Fibroblast of lung (primary cell): Measurements from ENCODE around the gene FGF9. TPM values are rescaled to one million over a fixed set of nuclear protein-coding genes. Genes with fewer than 3 reads are reported as not detected.

ENCODE experiments used
- DNase-seq, 2 donors: peaks; one replicate each; pipeline versions ENCODE4 v3.0.0 to v3.0.0-alpha.2; 2010; ENCODE audit warnings: low read depth in 2 of 2
- H2AFZ ChIP-seq: 2 replicates; pipeline ENCODE4 v1.5.1; 2012; ENCODE audit warnings: low read length, control low read depth, inconsistent platforms
- H3K27ac ChIP-seq: 2 replicates; pipeline ENCODE4 v1.5.1; 2011; ENCODE audit warnings: low read length, control low read depth; ENCODE audit not compliant: insufficient read depth
- H3K27me3 ChIP-seq: 2 replicates; pipeline ENCODE4 v1.5.1; 2011; ENCODE audit warnings: mild to moderate bottlenecking, low read length; ENCODE audit not compliant: control insufficient read depth, insufficient read depth
- H3K36me3 ChIP-seq: 2 replicates; pipeline ENCODE4 v1.5.1; 2011; ENCODE audit warnings: low read length; ENCODE audit not compliant: control insufficient read depth, insufficient read depth
- H3K4me1 ChIP-seq: 2 replicates; pipeline ENCODE4 v1.5.1; 2011; ENCODE audit warnings: low read length; ENCODE audit not compliant: control insufficient read depth, insufficient read depth; ENCODE audit errors: extremely low read depth
- H3K4me2 ChIP-seq: 2 replicates; pipeline ENCODE4 v1.5.1; 2011; ENCODE audit warnings: low read length, control low read depth; ENCODE audit not compliant: insufficient read depth; ENCODE audit errors: extremely low read depth
- H3K4me3 ChIP-seq, 4 experiments: fragments of 200-600 bp in 1 of 4; sonication (generic) in 1 of 4; replicated peaks in 1 of 4; 2 replicates each; pipeline ENCODE4 v1.5.1; 2011 to 2016; ENCODE audit warnings: low read length in 4 of 4, low read depth in 3 of 4, mild to moderate bottlenecking in 3 of 4, control low read depth in 2 of 4, inconsistent platforms in 1 of 4, mixed read lengths in 1 of 4; ENCODE audit not compliant: insufficient read depth in 1 of 4; ENCODE audit errors: control extremely low read depth in 1 of 4
- H3K79me2 ChIP-seq: 2 replicates; pipeline ENCODE4 v1.5.1; 2012; ENCODE audit warnings: mild to moderate bottlenecking, low read length, inconsistent platforms; ENCODE audit not compliant: control insufficient read depth, insufficient read depth
- H3K9ac ChIP-seq: 2 replicates; pipeline ENCODE4 v1.5.1; 2011; ENCODE audit warnings: mild to moderate bottlenecking, low read length, control low read depth; ENCODE audit not compliant: insufficient read depth
- H3K9me3 ChIP-seq: 2 replicates; pipeline ENCODE4 v1.5.1; 2012; ENCODE audit warnings: low read depth, low read length; ENCODE audit not compliant: control insufficient read depth, insufficient read depth
- H4K20me1 ChIP-seq: 2 replicates; pipeline ENCODE4 v1.5.1; 2011; ENCODE audit warnings: low read length; ENCODE audit not compliant: control insufficient read depth, insufficient read depth; ENCODE audit errors: extremely low read depth
- EZH2 ChIP-seq: IDR thresholded peaks from 2 replicates; pipeline ENCODE4 v1.5.1; 2012; ENCODE audit warnings: low read length, control low read depth, mild to moderate bottlenecking; ENCODE audit errors: missing control alignments
- polyA plus RNA-seq, 2 donors: library from polyadenylated mRNA; depleted of rRNA in 1 of 2; stranded (reverse) in 1 of 2; unstranded in 1 of 2; fragments of >200 nt; gene quantifications; 2 replicates each; pipeline ENCODE4 v1.2.1, GENCODE V29; 2011 to 2012; ENCODE audit warnings: missing spikeins in 1 of 2
- total RNA-seq: library from RNA; depleted of rRNA; stranded (reverse); fragments of >200 nt; gene quantifications from 2 replicates; pipeline ENCODE4 v1.2.1, GENCODE V29; 2014
- TF ChIP-seq, protein P1 (sequence below), 2 donors: IDR thresholded peaks in 1 of 2; conservative IDR thresholded peaks in 1 of 2; 1 replicate in 1 of 2; 2 replicates in 1 of 2; pipeline ENCODE4 v1.5.1; 2011 to 2012; ENCODE audit warnings: low read length in 2 of 2, control low read depth in 1 of 2, inconsistent platforms in 1 of 2, low read depth in 1 of 2, mild to moderate bottlenecking in 1 of 2

Gene FGF9
- total and polyA plus RNA-seq, 2 donors (not counting 1 experiment from before 2014, with no cell fraction given), result 0.06 to 0.33 TPM

DNA sequence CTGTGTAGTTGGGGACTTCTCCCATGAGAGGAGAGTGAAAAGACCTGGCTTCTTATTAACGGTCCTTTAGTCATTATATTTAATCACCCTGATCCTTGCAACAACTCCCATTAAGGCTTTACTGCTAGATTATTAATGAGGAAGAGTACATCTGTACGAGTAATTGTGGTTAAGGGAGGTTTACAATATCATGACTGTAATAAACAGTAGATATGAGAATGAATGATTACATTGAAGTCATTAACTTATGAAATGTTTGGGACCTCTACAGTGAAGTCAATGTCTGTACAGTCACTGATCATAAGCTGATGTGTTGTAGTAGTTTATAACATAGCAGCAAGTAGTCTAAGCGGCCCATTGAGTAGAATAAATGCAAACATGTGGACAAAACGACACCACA lies 24.7 kb downstream of the FGF9 start:
- DNase-seq, result no peak

GRCh38 chr13:21696865-21697448 lies 26.1 kb downstream of the FGF9 start:
- Histone ChIP-seq H4K20me1 (no peaks in the 10 kb centered on the region), H3K27ac (no peak overlapping the region), H3K36me3 (no peaks in the 10 kb centered on the region), H3K27me3 (no peaks in the 10 kb centered on the region), H3K4me1 (no peaks in the 10 kb centered on the region), H3K4me3 (no peak overlapping the region), H3K4me2 (no peak overlapping the region), H3K9ac (no peak overlapping the region), H3K9me3 (no peaks in the 10 kb centered on the region), H3K79me2 (no peaks in the 10 kb centered on the region), H2AFZ (no peak overlapping the region)
- DNase-seq, result no peak
- TF ChIP-seq, protein P1, sequence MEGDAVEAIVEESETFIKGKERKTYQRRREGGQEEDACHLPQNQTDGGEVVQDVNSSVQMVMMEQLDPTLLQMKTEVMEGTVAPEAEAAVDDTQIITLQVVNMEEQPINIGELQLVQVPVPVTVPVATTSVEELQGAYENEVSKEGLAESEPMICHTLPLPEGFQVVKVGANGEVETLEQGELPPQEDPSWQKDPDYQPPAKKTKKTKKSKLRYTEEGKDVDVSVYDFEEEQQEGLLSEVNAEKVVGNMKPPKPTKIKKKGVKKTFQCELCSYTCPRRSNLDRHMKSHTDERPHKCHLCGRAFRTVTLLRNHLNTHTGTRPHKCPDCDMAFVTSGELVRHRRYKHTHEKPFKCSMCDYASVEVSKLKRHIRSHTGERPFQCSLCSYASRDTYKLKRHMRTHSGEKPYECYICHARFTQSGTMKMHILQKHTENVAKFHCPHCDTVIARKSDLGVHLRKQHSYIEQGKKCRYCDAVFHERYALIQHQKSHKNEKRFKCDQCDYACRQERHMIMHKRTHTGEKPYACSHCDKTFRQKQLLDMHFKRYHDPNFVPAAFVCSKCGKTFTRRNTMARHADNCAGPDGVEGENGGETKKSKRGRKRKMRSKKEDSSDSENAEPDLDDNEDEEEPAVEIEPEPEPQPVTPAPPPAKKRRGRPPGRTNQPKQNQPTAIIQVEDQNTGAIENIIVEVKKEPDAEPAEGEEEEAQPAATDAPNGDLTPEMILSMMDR (conservative IDR thresholded peaks at IDR 0.05 in 1 of 2, IDR thresholded peaks at IDR 0.05 in 1 of 2; ENCODE audit: low read depth in 1 of 2, low read length in 2 of 2), result no peak
- TF ChIP-seq EZH2, result no peak

More for the DNA sequence above, 24.7 kb downstream of the FGF9 start:
- no peaks in the 10 kb centered on the region for H3K4me1 ChIP-seq
- H3K9ac ChIP-seq, result no peak overlapping the region
- H2AFZ ChIP-seq, result no peak overlapping the region
- H4K20me1 ChIP-seq, result no peaks in the 10 kb centered on the region
- no peak overlapping the region for H3K27ac ChIP-seq
- TF ChIP-seq, protein P1 (conservative IDR thresholded peaks at IDR 0.05 in 1 of 2, IDR thresholded peaks at IDR 0.05 in 1 of 2; ENCODE audit: low read depth in 1 of 2, low read length in 2 of 2), result no peak
- TF ChIP-seq EZH2, result no peak
- H3K27me3 ChIP-seq, result peaks cover 1% of the 10 kb centered on the region
- no peaks in the 10 kb centered on the region for H3K9me3 ChIP-seq
- no peaks in the 10 kb centered on the region for H3K79me2 ChIP-seq
- H3K4me2 ChIP-seq, result no peak overlapping the region
- no peak overlapping the region for H3K4me3 ChIP-seq
- no peaks in the 10 kb centered on the region for H3K36me3 ChIP-seq

- Histone ChIP-seq H3K4me2 (no peak overlapping the region), H3K9ac (no peak overlapping the region), H2AFZ (no peak overlapping the region), H3K4me3 (no peak overlapping the region), H3K27me3 (no peaks in the 10 kb centered on the region), H3K27ac (no peak overlapping the region), H3K4me1 (no peaks in the 10 kb centered on the region), H3K79me2 (no peaks in the 10 kb centered on the region), H4K20me1 (no peaks in the 10 kb centered on the region), H3K36me3 (no peaks in the 10 kb centered on the region), H3K9me3 (no peaks in the 10 kb centered on the region)
- DNase-seq, result no peak
- TF ChIP-seq, protein P1 (conservative IDR thresholded peaks at IDR 0.05 in 1 of 2, IDR thresholded peaks at IDR 0.05 in 1 of 2; ENCODE audit: low read depth in 1 of 2, low read length in 2 of 2), result no peak
- no peak for TF ChIP-seq EZH2
These were observed 28.2 kb downstream of the FGF9 start for GRCh38 chr13:21698817-21699679.
